DMS79 treated with DMSO at 0.1 percent for 48 hours (cell line): ENCODE measurements around the gene KRT85.
A peak's percentile ranks its signal among the peaks of the same experiment; 100 is the strongest.

Experiments
- DNase-seq: peaks from one replicate; lab custom pipeline; 2025; lab: John Stamatoyannopoulos, UW

The KRT85 gene

GRCh38 chr12:52367876-52368275 lies 595 bp upstream of the KRT85 start:
- DNase-seq = no peak

- DNase-seq = peak; percentile 18
Observed at GRCh38 chr12:52364901-52365489, 2.3 kb downstream of the KRT85 start.

GRCh38 chr12:52364061-52364460 lies 3.2 kb downstream of the KRT85 start:
- DNase-seq = no peak

- DNase-seq = no peak
Observed at GRCh38 chr12:52363111-52363679, 4.1 kb downstream of the KRT85 start.

- no peak for DNase-seq
Observed at GRCh38 chr12:52362118-52362726, 5.1 kb downstream of the KRT85 start.

GRCh38 chr12:52361553-52361952 lies 5.7 kb downstream of the KRT85 start:
- no peak for DNase-seq

GRCh38 chr12:52360663-52361271 lies 6.5 kb downstream of the KRT85 start:
- DNase-seq = no peak

GRCh38 chr12:52360106-52360662 lies 7.1 kb downstream of the KRT85 start:
- no peak for DNase-seq

- no peak for DNase-seq
Observed at GRCh38 chr12:52359621-52360061, 7.6 kb downstream of the KRT85 start.

- no peak for DNase-seq
Observed at GRCh38 chr12:52358575-52359350, 8.5 kb downstream of the KRT85 start.

GRCh38 chr12:52356762-52357580 lies 10.3 kb downstream of the KRT85 start:
- no peak for DNase-seq

GRCh38 chr12:52356031-52356761 lies 11.1 kb downstream of the KRT85 start:
- no peak for DNase-seq

- DNase-seq = no peak
Observed at GRCh38 chr12:52355176-52355575, 12.1 kb downstream of the KRT85 start.

GRCh38 chr12:52354200-52354599 lies 13.1 kb downstream of the KRT85 start:
- peak; percentile 12 for DNase-seq

- no peak for DNase-seq
Observed at GRCh38 chr12:52353766-52354165, 13.5 kb downstream of the KRT85 start.

GRCh38 chr12:52352951-52353350 lies 14.3 kb downstream of the KRT85 start:
- no peak for DNase-seq

- DNase-seq = no peak
Observed at GRCh38 chr12:52351196-52352059, 15.9 kb downstream of the KRT85 start.

- no peak for DNase-seq
Observed at GRCh38 chr12:52350786-52351185, 16.5 kb downstream of the KRT85 start.

- DNase-seq = no peak
Observed at GRCh38 chr12:52350021-52350620, 17.2 kb downstream of the KRT85 start.
